ENCODE results near the gene MCF2L. TPM values are rescaled to one million over a fixed set of nuclear protein-coding genes. Genes with fewer than 3 reads are reported as not detected.
A peak's percentile ranks its signal among the peaks of the same experiment; 100 is the strongest.

The MCF2L gene
- polyA plus RNA-seq, 1 donor from 2014 or later = 88.0 TPM

GRCh38 chr13:112967686-112968379 lies 1.2 kb upstream of the MCF2L start:
- peaks cover 28% of the 10 kb centered on the region for H3K79me2 ChIP-seq (replicated peaks; ENCODE audit: insufficient read depth, low read length)
- no peak overlapping the region for H2AFZ ChIP-seq (ENCODE audit: low read depth, low read length)
- no peaks in the 10 kb centered on the region for H3K9me2 ChIP-seq (ENCODE audit: insufficient read depth, low read length)
- TF ChIP-seq, protein P1, sequence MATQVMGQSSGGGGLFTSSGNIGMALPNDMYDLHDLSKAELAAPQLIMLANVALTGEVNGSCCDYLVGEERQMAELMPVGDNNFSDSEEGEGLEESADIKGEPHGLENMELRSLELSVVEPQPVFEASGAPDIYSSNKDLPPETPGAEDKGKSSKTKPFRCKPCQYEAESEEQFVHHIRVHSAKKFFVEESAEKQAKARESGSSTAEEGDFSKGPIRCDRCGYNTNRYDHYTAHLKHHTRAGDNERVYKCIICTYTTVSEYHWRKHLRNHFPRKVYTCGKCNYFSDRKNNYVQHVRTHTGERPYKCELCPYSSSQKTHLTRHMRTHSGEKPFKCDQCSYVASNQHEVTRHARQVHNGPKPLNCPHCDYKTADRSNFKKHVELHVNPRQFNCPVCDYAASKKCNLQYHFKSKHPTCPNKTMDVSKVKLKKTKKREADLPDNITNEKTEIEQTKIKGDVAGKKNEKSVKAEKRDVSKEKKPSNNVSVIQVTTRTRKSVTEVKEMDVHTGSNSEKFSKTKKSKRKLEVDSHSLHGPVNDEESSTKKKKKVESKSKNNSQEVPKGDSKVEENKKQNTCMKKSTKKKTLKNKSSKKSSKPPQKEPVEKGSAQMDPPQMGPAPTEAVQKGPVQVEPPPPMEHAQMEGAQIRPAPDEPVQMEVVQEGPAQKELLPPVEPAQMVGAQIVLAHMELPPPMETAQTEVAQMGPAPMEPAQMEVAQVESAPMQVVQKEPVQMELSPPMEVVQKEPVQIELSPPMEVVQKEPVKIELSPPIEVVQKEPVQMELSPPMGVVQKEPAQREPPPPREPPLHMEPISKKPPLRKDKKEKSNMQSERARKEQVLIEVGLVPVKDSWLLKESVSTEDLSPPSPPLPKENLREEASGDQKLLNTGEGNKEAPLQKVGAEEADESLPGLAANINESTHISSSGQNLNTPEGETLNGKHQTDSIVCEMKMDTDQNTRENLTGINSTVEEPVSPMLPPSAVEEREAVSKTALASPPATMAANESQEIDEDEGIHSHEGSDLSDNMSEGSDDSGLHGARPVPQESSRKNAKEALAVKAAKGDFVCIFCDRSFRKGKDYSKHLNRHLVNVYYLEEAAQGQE (IDR thresholded peaks at IDR 0.05; ENCODE audit: borderline replicate concordance) = no peak
- TF ChIP-seq EZH2 (IDR thresholded peaks at IDR 0.05; ENCODE audit: borderline replicate concordance, insufficient read depth, low read length, poor library complexity, severe bottlenecking) = no peak
- no peak for TF ChIP-seq EP300 (conservative IDR thresholded peaks at IDR 0.05; ENCODE audit: poor library complexity, severe bottlenecking)
- TF ChIP-seq SMC3 (conservative IDR thresholded peaks at IDR 0.05; ENCODE audit: poor library complexity) = no peak
- TF ChIP-seq CTCF (IDR thresholded peaks at IDR 0.05; ENCODE audit: poor library complexity, severe bottlenecking) = no peak
- no peak for TF ChIP-seq TAF1 (IDR thresholded peaks at IDR 0.05; ENCODE audit: low read depth)
- no peak for TF ChIP-seq POLR2AphosphoS5 (IDR thresholded peaks at IDR 0.05)
- TF ChIP-seq MXI1 (conservative IDR thresholded peaks at IDR 0.05; ENCODE audit: poor library complexity, severe bottlenecking) = no peak
- TF ChIP-seq RAD21 (conservative IDR thresholded peaks at IDR 0.05) = no peak
- no peaks in the 10 kb centered on the region for H3K27me3 ChIP-seq (ENCODE audit: insufficient read depth, low read depth, low read length)
- no peak overlapping the region for H3K4me2 ChIP-seq (ENCODE audit: low read length)
- H4K20me1 ChIP-seq (ENCODE audit: insufficient read depth) = no peaks in the 10 kb centered on the region
- H3K9me3 ChIP-seq (ENCODE audit: low read length) = no peaks in the 10 kb centered on the region
- peak overlapping the region; percentile 72 for H3K4me3 ChIP-seq (ENCODE audit: low read length)
- H3F3A ChIP-seq (ENCODE audit: insufficient read depth, low read length, poor library complexity, severe bottlenecking) = no peaks in the 10 kb centered on the region
- peak overlapping the region; percentile 87 for H3K9ac ChIP-seq (ENCODE audit: low read length)
- no peak overlapping the region for H3K27ac ChIP-seq (ENCODE audit: low read length)
- no peaks in the 10 kb centered on the region for H3K36me3 ChIP-seq (ENCODE audit: insufficient read depth, low read length)

DNA sequence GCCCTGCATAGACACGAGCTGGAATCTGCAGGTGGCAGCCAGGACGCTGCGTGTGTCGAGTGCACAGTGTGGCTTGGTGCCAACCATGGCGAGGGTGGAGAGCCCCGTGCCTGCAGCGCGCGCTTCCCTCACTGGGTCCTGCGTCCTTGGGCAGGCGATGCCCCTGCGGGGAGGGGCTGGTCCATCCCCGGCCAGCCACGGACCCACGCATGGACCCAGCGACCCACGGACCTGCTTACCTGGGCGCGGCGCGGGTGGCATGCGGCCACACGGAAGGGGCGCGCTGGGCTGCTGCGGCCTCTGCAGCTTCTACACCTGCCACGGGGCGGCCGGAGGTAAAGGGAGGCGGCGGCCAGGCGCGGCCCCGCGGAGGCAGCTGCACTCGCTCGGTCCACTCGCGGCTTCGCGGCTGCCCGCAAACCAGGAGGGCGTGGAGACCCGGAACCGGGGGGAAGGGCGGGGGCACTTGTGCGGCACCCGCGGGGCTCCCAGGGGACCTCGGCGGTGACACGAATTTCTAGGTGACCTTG lies 569 bp upstream of the MCF2L start:
- TF ChIP-seq, protein P1 (IDR thresholded peaks at IDR 0.05; ENCODE audit: borderline replicate concordance) = no peak
- TF ChIP-seq EP300 (conservative IDR thresholded peaks at IDR 0.05; ENCODE audit: poor library complexity, severe bottlenecking) (no peak), TAF1 (IDR thresholded peaks at IDR 0.05; ENCODE audit: low read depth) (no peak), MXI1 (conservative IDR thresholded peaks at IDR 0.05; ENCODE audit: poor library complexity, severe bottlenecking) (no peak), EZH2 (IDR thresholded peaks at IDR 0.05; ENCODE audit: borderline replicate concordance, insufficient read depth, low read length, poor library complexity, severe bottlenecking) (no peak), POLR2AphosphoS5 (IDR thresholded peaks at IDR 0.05) (no peak), SMC3 (conservative IDR thresholded peaks at IDR 0.05; ENCODE audit: poor library complexity) (peak; percentile 30), CTCF (IDR thresholded peaks at IDR 0.05; ENCODE audit: poor library complexity, severe bottlenecking) (peak; percentile 34), RAD21 (conservative IDR thresholded peaks at IDR 0.05) (no peak)
- H3K27ac ChIP-seq (ENCODE audit: low read length) = peak overlapping the region; percentile 56
- H3K4me3 ChIP-seq (ENCODE audit: low read length) = peak overlapping the region; percentile 72
- H4K20me1 ChIP-seq (ENCODE audit: insufficient read depth) = no peaks in the 10 kb centered on the region
- peak overlapping the region; percentile 38 for H2AFZ ChIP-seq (ENCODE audit: low read depth, low read length)
- no peaks in the 10 kb centered on the region for H3F3A ChIP-seq (ENCODE audit: insufficient read depth, low read length, poor library complexity, severe bottlenecking)
- H3K4me2 ChIP-seq (ENCODE audit: low read length) = peak overlapping the region; percentile 70
- H3K27me3 ChIP-seq (ENCODE audit: insufficient read depth, low read depth, low read length) = no peaks in the 10 kb centered on the region
- H3K9ac ChIP-seq (ENCODE audit: low read length) = peak overlapping the region; percentile 87
- H3K9me2 ChIP-seq (ENCODE audit: insufficient read depth, low read length) = no peaks in the 10 kb centered on the region
- H3K79me2 ChIP-seq (replicated peaks; ENCODE audit: insufficient read depth, low read length) = peaks cover 33% of the 10 kb centered on the region
- H3K36me3 ChIP-seq (ENCODE audit: insufficient read depth, low read length) = no peaks in the 10 kb centered on the region
- no peaks in the 10 kb centered on the region for H3K9me3 ChIP-seq (ENCODE audit: low read length)

Data from neural cell (in vitro differentiated cells).